K562 (cell line): ENCODE results near the gene KCNN4. TPM values are rescaled to one million over a fixed set of nuclear protein-coding genes. Genes with fewer than 3 reads are reported as not detected.

Experiments
- ARID1B ChIP-seq: fragments of 450-650 bp; IDR thresholded peaks from 2 replicates; pipeline ENCODE4 v1.6.1; 2016; ENCODE audit warnings: antibody characterized with exemption, mild to moderate bottlenecking, inconsistent platforms
- CEBPB ChIP-seq: fragments of 450-650 bp; IDR thresholded peaks from 2 replicates; pipeline ENCODE4 v1.6.1; 2016; ENCODE audit warnings: missing genetic modification characterization, missing compliant biosample characterization
- CHCHD3 ChIP-seq: fragments of 250-450 bp; sonication (Bioruptor Pico); IDR thresholded peaks from 2 replicates; pipeline ENCODE4 v2.1.2; 2022; ENCODE audit warnings: mild to moderate bottlenecking
- HNRNPLL ChIP-seq: fragments of 200-400 bp; formaldehyde crosslinking; IDR thresholded peaks from 2 replicates; pipeline ENCODE4 v1.6.1; 2017; ENCODE audit warnings: low read length, low read depth, mild to moderate bottlenecking; ENCODE audit not compliant: poor library complexity, severe bottlenecking
- JUND ChIP-seq, 2 experiments: IDR thresholded peaks; 2 replicates in 1 of 2; 3 replicates in 1 of 2; pipeline ENCODE4 v1.6.1; 2011; ENCODE audit warnings: borderline replicate concordance in 2 of 2, low read depth in 2 of 2, low read length in 2 of 2, improper control_type of control experiment in 1 of 2, missing biosample characterization in 1 of 2, missing genetic modification characterization in 1 of 2, missing genetic modification reagents in 1 of 2
- L3MBTL2 ChIP-seq: fragments of 450-650 bp; IDR thresholded peaks from 2 replicates; pipeline ENCODE4 v1.6.1; 2016; ENCODE audit warnings: mild to moderate bottlenecking, moderate library complexity
- MAZ ChIP-seq, 2 experiments: fragments of 450-650 bp in 1 of 2; sonication (generic) in 1 of 2; formaldehyde crosslinking; IDR thresholded peaks in 1 of 2; conservative IDR thresholded peaks in 1 of 2; 2 replicates each; pipeline versions ENCODE4 v1.4.0 to v1.5.0; 2020; ENCODE audit warnings: mild to moderate bottlenecking in 1 of 2, missing genetic modification reagents in 1 of 2
- MEIS2 ChIP-seq: fragments of 450-650 bp; IDR thresholded peaks from 2 replicates; pipeline ENCODE4 v1.6.1; 2014; ENCODE audit warnings: mild to moderate bottlenecking; ENCODE audit not compliant: partially characterized antibody
- NFYB ChIP-seq: IDR thresholded peaks from 2 replicates; pipeline ENCODE4 v1.6.1; 2011; ENCODE audit warnings: mild to moderate bottlenecking, moderate library complexity; ENCODE audit not compliant: insufficient read length; ENCODE audit errors: extremely low read depth
- NR2C2 ChIP-seq, 2 experiments: fragments of 200-800 bp in 1 of 2; sonication (Bioruptor generic) in 1 of 2; sonication (generic) in 1 of 2; formaldehyde crosslinking in 1 of 2; IDR thresholded peaks; 2 replicates each; pipeline versions ENCODE4 v1.6.1 to v1.8.0; 2016 to 2022; ENCODE audit warnings: mild to moderate bottlenecking in 1 of 2, missing compliant biosample characterization in 1 of 2, missing genetic modification characterization in 1 of 2, missing genetic modification reagents in 1 of 2
- RB1 ChIP-seq: fragments of 450-650 bp; IDR thresholded peaks from 2 replicates; pipeline ENCODE4 v1.6.1; 2017; ENCODE audit warnings: low read depth, mild to moderate bottlenecking
- SMAD4 ChIP-seq: fragments of 250-450 bp; sonication (Bioruptor Pico); conservative IDR thresholded peaks from 2 replicates; pipeline ENCODE4 v1.8.0; 2021; ENCODE audit warnings: inconsistent platforms, mild to moderate bottlenecking, moderate library complexity
- STAT5B ChIP-seq: fragments of 250-450 bp; sonication (Bioruptor Pico); IDR thresholded peaks from 2 replicates; pipeline ENCODE4 v1.8.0; 2021; ENCODE audit warnings: mild to moderate bottlenecking, inconsistent platforms
- ZEB2 ChIP-seq: fragments of 450-650 bp; IDR thresholded peaks from 2 replicates; pipeline ENCODE4 v1.6.1; 2016
- ZNF217 ChIP-seq: sonication (generic); formaldehyde crosslinking; IDR thresholded peaks from 2 replicates; pipeline ENCODE4 v1.8.0; 2022; ENCODE audit warnings: mild to moderate bottlenecking, missing genetic modification reagents
- ZNF316 ChIP-seq: fragments of 450-650 bp; IDR thresholded peaks from 2 replicates; pipeline ENCODE4 v1.6.1; 2016
- polyA plus RNA-seq, 8 experiments: library from polyadenylated mRNA; depleted of rRNA in 4 of 8; stranded (reverse) in 5 of 8; unstranded in 3 of 8; fragments of >200 nt; fragmentation: Nextera tagmentation in 2 of 8; fragmentation: Illumina TruSeq in 1 of 8; extraction: Ambion mirVana in 2 of 8; extraction: Trizol in 1 of 8; gene quantifications; 2 replicates each; pipeline versions ENCODE4 v1.2.1 to v1.2.3, GENCODE V29; 2011 to 2014; ENCODE audit warnings: inconsistent platforms in 1 of 8, missing spikeins in 1 of 8
- total RNA-seq, 7 experiments: library from RNA; depleted of rRNA in 6 of 7; stranded (reverse); fragments of >200 nt in 6 of 7; fragmentation: Illumina TruSeq in 2 of 7; extraction: Trizol in 2 of 7; gene quantifications; 2 replicates each; pipeline versions ENCODE4 v1.2.1 to v1.2.3, GENCODE V29; 2011 to 2021; ENCODE audit warnings: low replicate concordance in 1 of 7
- TF ChIP-seq, protein P1 (sequence below), 2 experiments: IDR thresholded peaks; 2 replicates each; pipeline ENCODE4 v1.6.1; 2011; ENCODE audit warnings: borderline replicate concordance in 1 of 2, control low read depth in 1 of 2, low read depth in 1 of 2, low read length in 1 of 2, mild to moderate bottlenecking in 1 of 2, mixed read lengths in 1 of 2, moderate library complexity in 1 of 2; ENCODE audit not compliant: insufficient read depth in 1 of 2, insufficient read length in 1 of 2, poor library complexity in 1 of 2, severe bottlenecking in 1 of 2; ENCODE audit errors: extremely low read depth in 1 of 2
- TF ChIP-seq, protein P2 (sequence below): conservative IDR thresholded peaks from 2 replicates; pipeline ENCODE4 v1.6.1; 2011; ENCODE audit warnings: low read depth, mild to moderate bottlenecking, low read length; ENCODE audit not compliant: control insufficient read depth
- TF ChIP-seq, protein P3 (sequence below): sonication (generic); formaldehyde crosslinking; IDR thresholded peaks from 2 replicates; pipeline ENCODE4 v1.8.0; 2022; ENCODE audit warnings: mild to moderate bottlenecking, missing genetic modification reagents, borderline replicate concordance
- TF ChIP-seq, protein P4 (sequence below): fragments of 450-650 bp; formaldehyde crosslinking; IDR thresholded peaks from 2 replicates; pipeline ENCODE4 v1.4.0; 2022; ENCODE audit warnings: missing genetic modification characterization

KCNN4 gene
- total and polyA plus RNA-seq, 9 of the 15 experiments (the other 6 are each of a cell fraction or from before 2014, with no cell fraction given): 0.53 to 37.7 (median 25.9) TPM

DNA sequence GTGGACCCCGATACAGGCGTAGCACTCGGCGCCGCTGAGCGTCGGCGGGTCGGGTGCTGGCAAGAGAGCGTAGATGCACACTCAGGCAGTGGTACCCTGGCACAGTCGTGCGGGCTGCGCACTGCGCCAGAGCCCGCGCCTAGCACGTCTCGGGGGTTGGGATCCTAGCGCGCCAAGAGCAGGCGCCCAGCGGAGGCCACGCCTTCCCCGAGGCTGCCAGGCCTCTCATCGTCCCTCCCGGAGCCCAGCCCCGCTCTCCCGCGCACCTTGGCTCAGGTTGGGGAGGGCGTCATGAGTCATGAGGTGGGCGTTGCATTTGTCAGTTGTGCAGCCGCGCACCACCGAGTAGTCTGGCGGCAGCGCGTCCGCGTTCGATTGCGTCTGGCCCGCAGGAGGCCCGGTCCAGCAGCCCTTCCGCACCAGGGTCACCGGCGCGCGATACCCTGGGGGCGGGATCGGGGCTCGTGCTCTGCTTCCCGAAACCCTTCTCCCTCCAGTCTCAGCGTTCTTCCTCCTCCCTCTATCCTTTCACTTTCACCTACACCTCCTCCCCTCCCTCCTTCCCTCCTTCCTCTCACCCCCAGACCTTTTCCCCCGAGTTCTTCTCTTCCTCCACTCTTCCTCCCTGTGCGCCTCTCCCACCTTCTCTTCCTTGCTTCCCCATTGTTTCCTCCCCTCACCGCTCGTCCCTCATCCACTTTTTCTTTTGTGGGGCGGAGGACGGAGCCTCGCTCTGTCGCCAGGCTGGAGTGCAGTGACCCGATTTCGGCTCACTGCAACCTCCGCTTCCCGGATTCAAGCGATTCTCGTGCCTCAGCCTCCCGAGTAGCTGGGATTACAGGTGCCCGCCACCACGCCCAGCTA is 18.0 kb upstream of the KCNN4 start (continued):
- TF ChIP-seq SMAD4 (CRISPR knock-in tag): no peak
- TF ChIP-seq, protein P1, sequence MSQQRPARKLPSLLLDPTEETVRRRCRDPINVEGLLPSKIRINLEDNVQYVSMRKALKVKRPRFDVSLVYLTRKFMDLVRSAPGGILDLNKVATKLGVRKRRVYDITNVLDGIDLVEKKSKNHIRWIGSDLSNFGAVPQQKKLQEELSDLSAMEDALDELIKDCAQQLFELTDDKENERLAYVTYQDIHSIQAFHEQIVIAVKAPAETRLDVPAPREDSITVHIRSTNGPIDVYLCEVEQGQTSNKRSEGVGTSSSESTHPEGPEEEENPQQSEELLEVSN (IDR thresholded peaks at IDR 0.05; ENCODE audit: borderline replicate concordance in 1 of 2, extremely low read depth in 1 of 2, insufficient read depth in 1 of 2, insufficient read length in 1 of 2, low read depth in 1 of 2, low read length in 1 of 2, poor library complexity in 1 of 2, severe bottlenecking in 1 of 2): peak; percentile 34 to 71
- peak; percentile 32 for TF ChIP-seq ZNF316
- TF ChIP-seq, protein P2, sequence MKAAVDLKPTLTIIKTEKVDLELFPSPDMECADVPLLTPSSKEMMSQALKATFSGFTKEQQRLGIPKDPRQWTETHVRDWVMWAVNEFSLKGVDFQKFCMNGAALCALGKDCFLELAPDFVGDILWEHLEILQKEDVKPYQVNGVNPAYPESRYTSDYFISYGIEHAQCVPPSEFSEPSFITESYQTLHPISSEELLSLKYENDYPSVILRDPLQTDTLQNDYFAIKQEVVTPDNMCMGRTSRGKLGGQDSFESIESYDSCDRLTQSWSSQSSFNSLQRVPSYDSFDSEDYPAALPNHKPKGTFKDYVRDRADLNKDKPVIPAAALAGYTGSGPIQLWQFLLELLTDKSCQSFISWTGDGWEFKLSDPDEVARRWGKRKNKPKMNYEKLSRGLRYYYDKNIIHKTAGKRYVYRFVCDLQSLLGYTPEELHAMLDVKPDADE: no peak
- no peak for TF ChIP-seq STAT5B (CRISPR knock-in tag)
- no peak for TF ChIP-seq ARID1B
- peak; percentile 55 for TF ChIP-seq JUND (IDR thresholded peaks at IDR 0.05; ENCODE audit: borderline replicate concordance, low read depth, low read length)
- TF ChIP-seq JUND (tag; IDR thresholded peaks at IDR 0.05; ENCODE audit: borderline replicate concordance, low read depth, low read length): no peak
- TF ChIP-seq NFYB: no peak
- peak; percentile 57 for TF ChIP-seq L3MBTL2
- TF ChIP-seq MAZ (CRISPR knock-in tag; conservative IDR thresholded peaks at IDR 0.05 in 1 of 2, IDR thresholded peaks at IDR 0.05 in 1 of 2): no peak
- no peak for TF ChIP-seq ZNF217 (CRISPR knock-in tag)
- no peak for TF ChIP-seq CEBPB
- no peak for TF ChIP-seq HNRNPLL
- TF ChIP-seq ZEB2: no peak
- TF ChIP-seq, protein P3, sequence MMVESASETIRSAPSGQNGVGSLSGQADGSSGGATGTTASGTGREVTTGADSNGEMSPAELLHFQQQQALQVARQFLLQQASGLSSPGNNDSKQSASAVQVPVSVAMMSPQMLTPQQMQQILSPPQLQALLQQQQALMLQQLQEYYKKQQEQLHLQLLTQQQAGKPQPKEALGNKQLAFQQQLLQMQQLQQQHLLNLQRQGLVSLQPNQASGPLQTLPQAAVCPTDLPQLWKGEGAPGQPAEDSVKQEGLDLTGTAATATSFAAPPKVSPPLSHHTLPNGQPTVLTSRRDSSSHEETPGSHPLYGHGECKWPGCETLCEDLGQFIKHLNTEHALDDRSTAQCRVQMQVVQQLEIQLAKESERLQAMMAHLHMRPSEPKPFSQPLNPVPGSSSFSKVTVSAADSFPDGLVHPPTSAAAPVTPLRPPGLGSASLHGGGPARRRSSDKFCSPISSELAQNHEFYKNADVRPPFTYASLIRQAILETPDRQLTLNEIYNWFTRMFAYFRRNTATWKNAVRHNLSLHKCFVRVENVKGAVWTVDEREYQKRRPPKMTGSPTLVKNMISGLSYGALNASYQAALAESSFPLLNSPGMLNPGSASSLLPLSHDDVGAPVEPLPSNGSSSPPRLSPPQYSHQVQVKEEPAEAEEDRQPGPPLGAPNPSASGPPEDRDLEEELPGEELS (CRISPR knock-in tag): 0 out of 2 replicates have a peak, but pooled peaks have one; percentile 45
- no peak for TF ChIP-seq RB1
- no peak for TF ChIP-seq MEIS2
- TF ChIP-seq, protein P4, sequence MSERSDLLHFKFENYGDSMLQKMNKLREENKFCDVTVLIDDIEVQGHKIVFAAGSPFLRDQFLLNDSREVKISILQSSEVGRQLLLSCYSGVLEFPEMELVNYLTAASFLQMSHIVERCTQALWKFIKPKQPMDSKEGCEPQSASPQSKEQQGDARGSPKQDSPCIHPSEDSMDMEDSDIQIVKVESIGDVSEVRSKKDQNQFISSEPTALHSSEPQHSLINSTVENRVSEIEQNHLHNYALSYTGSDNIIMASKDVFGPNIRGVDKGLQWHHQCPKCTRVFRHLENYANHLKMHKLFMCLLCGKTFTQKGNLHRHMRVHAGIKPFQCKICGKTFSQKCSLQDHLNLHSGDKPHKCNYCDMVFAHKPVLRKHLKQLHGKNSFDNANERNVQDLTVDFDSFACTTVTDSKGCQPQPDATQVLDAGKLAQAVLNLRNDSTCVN (CRISPR knock-in tag): 0 out of 2 replicates have a peak, but pooled peaks have one; percentile 24
- no peak for TF ChIP-seq NR2C2 (CRISPR knock-in tag; IDR thresholded peaks at IDR 0.05)
- no peak for TF ChIP-seq NR2C2 (tag; IDR thresholded peaks at IDR 0.05)
- no peak for TF ChIP-seq CHCHD3 (CRISPR knock-in tag)
